GM19025 (cell line): Measurements from ENCODE around the gene MLST8.
"Not testable (repeated sequence)": the region's sequence is repeated elsewhere in the genome, so short reads cannot be mapped to it uniquely, and the experiment has no call there.

Experiments
- ATAC-seq: cut with Tn5 transposase; IDR thresholded peaks from one replicate; pipeline ENCODE4 v1.9.1; 2021; ENCODE audit warnings: mild to moderate bottlenecking, low read depth, moderate library complexity; ENCODE audit not compliant: unreplicated experiment

The MLST8 gene

GRCh38 chr16:2188395-2188794 is 16.9 kb upstream of the MLST8 start:
- no peak for ATAC-seq

GRCh38 chr16:2189252-2189893 is 15.9 kb upstream of the MLST8 start:
- ATAC-seq = no peak

DNA sequence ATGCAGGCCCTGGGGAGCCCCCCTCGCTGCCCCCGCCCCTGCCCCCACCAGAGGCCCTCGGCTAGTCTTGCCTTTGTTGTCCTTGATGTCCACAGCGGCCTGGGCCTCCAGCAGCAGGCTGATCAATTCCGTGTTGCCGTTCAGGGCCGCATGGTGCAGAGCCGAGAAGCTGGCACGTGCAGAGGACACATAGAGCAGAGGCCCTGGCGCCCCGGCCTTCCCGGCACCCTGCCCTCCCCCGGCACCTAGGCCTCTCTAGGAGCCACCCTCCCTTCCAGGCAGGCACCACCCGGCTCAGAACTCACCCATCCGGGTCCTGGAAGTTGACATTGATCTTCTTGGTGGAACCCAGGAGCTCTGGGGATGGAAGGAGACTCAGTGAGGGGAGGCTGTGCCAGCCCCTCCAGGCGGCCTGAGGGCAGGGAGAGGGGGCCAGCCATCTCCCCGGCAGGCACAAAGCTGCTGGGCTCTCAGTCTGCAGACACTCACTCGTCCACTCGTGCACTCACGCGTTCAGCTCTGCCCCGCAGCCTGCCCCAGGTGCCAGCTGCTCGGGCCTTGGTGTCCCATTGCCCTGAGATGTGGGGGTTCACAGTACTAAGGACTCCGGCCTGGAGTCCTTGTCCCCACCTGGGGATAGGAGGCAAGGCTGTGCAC is 15.1 kb upstream of the MLST8 start:
- no peak for ATAC-seq

DNA sequence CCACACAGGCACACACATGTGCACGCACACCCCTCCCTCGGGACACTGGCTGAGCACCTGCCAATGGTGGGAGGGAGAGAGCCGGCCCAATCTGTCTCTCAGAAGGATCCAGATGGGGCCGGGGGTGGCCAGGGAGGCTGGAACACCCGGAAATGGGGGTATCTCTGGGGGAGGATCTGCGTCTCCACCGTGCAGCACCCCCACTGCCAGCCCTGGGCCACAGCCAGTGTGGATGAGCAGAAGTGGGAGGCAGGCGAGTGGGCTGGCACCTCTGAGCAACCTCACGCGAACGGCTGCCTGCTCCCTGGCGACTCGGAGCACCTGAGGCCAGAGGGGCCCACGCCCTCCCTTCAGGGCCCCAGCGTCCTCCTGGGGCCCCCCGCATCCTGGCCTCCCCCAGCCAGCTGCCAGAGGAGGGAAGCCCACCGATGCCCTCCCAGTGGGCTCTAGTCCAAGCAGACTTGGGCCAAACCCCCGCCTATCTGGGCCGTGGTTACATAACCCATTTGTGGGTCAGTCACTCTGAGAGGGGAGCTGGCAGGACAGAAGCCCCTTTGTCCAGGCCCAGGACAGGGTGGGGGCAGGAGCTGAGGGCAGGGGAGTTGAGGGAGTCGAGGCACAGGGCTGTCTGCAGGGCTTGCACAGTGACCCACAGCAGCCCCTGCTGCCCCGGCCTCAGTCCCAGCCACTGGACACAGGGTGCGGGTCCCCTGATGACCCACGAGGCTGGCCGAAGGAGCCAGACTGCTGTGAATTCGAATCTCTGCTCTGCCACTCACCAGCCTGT is 14.4 kb upstream of the MLST8 start:
- no peak for ATAC-seq

- ATAC-seq = no peak
These were observed 13.9 kb upstream of the MLST8 start for GRCh38 chr16:2191446-2191706.

DNA sequence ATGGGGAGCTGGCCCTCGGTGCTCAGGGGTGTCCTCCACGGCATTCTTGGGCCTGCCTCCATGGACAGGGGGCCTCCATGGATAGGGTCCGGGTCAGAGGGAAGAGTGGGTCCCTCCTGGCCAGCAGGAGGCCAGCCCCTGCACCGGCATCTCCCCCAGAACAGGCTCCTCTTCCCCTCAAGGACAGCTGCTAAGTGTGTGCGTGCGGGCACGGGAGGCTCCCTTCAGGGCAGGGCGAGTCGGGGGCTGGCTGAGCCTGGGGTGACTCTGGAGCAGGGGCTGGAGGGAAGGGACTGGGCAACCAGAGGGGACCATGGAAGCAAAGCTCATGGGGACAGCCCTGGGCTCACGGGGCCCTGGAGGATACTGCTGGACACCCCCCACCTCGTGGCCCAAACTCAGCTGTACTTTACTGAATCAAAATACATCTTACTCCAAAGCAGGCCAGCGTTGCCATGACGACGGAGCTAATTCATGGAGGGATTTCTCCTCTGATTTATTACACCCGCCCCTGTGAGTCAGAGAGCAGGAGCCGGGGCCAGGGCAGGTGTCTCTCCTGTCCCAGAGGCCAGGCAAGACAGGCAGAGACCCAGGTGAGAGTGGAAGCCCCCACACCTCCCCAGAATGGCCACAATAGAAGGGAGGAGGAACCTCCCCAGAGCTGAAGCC is 11.0 kb upstream of the MLST8 start:
- no peak for ATAC-seq

- ATAC-seq = no peak
These were observed 10.4 kb upstream of the MLST8 start for GRCh38 chr16:2194852-2195321.

GRCh38 chr16:2195322-2196161 is 9.7 kb upstream of the MLST8 start:
- ATAC-seq = no peak

DNA sequence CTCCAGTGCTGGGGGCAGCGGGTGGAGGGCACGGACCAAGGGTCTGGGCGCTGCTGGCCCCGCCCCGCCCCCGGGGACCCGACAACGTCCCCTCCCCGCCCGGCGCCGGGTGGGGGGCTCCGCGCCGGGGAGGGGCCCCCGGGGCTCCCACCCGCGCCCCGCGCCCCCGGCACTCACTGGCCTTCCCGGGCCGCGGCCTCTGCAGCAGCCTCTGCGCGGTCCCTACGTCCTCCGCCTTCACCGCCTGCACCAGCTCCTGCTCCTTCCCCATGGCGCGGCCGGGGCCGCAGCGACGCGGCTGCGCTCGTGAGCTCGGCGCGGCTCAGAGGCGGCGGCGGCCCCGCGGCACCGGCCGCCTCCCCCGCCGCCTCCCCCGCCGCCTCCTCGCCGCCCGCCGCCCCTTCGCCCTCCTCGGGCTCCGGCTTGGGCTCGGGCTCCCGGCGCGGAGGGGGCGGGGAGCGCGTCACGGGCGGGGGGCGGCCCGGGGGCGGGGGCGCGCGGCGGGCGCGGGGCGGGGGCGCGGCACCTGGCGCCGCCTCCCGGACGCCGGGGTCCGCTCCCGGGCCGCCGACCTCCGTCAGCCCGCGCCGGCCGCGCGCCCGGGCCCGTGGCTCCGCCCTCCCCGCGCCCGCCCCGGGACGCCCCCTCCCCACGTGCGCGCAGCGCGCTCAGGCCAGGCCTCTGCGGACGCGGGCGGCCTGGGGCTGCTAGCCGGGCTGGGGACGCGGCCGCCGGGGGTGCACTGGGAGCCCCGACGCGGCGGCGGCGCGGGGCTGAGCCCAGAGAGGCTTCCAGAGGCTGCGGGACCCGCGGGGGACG is 8.9 kb upstream of the MLST8 start, which contains the start of gene CASKIN1:
Gene CASKIN1 (minus strand): TSS at position 444 of the 819 bp plus-strand sequence. CDS start 173 bp downstream, at position 271.
- no peak for ATAC-seq

DNA sequence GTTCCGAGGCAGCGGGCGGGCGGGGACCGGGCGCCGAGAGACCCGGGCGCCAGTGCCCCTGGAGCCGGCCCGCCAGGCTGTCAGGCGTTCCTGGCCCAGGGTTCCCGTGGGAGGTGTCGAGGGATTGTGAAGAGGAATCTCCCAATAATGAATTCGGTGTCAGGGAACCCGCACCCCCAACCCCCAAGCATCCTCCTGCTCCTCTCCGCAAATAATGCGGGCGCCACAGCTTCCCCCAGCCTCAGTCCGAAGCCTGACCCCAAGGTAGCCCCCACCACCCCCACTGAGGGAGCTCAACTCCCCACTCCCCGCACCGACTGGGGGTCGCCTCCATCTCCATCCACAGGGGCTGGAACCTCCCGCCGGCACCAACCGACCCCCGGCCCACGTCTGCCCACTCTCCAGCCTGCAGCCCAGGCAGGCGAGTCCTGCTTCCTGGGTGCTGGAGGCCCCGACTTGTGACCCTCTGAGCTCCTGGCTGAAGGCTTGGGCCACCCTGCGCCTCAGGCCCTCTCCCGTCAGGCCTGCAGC is 8.2 kb upstream of the MLST8 start:
- ATAC-seq = no peak

DNA sequence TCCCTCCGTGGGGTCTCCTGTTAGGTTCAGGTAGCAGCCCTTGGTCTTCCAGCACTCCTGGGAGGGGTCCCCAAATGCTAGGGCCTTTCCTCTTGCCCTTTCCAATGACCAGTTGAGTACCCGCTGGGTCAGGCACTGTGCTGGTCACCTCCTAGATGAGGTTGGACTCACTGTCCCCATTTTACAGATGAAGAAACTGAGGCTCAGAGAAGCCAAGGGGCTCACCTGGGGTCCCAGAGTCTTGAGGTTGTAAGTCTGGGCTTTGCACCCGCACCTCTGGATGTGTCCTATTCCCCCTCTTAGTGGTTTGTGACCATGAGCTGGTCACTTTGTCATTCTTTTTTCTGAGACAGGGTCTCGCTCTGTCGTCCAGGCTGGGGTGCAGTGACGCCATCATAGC is 7.5 kb upstream of the MLST8 start:
- no peak for ATAC-seq

DNA sequence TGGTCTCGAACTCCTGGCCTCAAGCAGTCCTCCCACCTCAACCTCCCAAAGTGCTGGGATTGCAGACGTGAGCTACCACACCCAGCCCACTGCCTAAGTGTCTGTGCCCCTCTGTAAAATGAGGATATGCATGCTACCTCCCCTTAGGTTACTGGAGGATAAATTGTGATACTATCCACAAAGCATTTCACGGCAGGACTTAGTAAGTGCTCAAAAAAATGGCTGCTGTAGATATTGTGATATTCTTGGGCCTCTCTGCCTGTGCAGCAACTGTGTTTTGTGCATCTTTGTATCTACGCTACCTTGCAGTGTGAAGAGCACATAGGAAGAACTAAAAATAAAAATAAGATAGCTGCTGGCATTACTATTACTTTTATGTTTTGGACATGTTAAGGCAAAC is 7.0 kb upstream of the MLST8 start:
- ATAC-seq = no peak

- no peak for ATAC-seq
These were observed 6.2 kb upstream of the MLST8 start for GRCh38 chr16:2199095-2199494.

GRCh38 chr16:2199621-2200139 is 5.6 kb upstream of the MLST8 start:
- ATAC-seq = no peak

DNA sequence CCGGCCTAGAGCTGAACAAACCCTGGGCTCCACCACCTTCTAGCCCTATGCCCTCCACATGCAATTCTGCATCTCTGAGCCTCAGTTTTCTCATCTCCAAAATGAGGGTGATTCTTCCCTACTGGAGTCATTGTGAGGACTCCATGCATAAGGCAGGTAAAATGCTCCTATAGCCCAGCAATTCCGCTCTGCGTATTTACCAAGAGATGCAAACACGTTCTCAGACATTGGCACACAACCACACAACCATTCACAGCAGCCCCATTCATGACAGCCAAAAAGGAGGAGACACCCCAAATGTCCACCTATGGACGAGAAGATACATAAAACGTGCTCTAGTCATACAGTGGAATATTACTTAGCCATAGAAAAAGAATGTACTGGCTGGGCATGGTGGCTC is 4.9 kb upstream of the MLST8 start:
- ATAC-seq = no peak

GRCh38 chr16:2203119-2203688 is 2.0 kb upstream of the MLST8 start:
- not testable (repeated sequence) for ATAC-seq

GRCh38 chr16:2204416-2205103 is 694 bp upstream of the MLST8 start:
- ATAC-seq = no peak

GRCh38 chr16:2205967-2206313 is 686 bp downstream of the MLST8 start:
- ATAC-seq = peak; percentile 5
